Activated CD4-positive, alpha-beta T cell treated with anti-CD3 and anti-CD28 coated beads for 24 hours (primary cell): Measurements from ENCODE around the gene HYAL3.

Source experiments
- DNase-seq, 2 donors: peaks; one replicate each; pipeline ENCODE4 v3.0.0-alpha.2; 2020; ENCODE audit warnings: low read depth in 2 of 2

HYAL3 gene

DNA sequence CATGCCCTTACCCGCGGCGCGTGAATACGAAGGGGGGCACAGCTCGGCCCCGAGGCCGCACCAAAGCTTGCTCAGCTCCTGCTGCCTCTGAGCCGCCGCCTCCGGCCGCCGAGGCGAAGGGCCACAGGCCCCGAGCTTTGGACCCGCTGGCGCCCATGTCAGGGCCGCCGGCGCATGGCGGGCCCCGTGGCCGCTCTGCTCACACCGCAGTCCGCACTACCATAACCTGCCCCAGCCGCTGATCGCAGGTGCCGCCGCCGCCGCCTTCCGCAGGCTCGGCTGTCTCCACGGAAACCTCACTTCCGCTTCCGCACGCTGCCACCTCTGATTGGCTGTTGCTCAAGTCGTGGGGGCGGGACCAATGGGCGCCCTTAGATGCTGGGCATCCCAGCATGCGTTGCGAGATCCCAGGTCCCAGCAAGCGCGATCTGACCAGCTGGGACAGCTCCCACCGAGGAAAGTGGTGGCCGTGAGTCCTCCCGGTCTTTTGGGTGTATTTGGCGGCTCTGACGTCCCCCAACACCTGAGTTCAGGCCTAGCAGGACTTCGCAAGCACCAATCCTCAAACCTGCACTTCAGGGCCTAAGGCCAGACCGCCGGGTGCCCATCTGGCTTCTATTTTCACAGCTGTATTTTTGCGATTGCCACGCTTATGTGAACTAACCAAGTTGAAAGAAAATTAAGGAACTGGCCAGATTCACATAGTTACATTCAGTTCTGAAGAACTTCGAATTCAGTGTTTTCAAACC, 28.9 kb upstream of the HYAL3 start, which contains the start of gene TUSC2:
TSS of gene TUSC2 (minus strand) at position 281 of the 749 bp plus-strand sequence. CDS start at position 157, 124 bp downstream.
- DNase-seq, result peak; percentile 91 to 95

GRCh38 chr3:50327129-50327528, 27.9 kb upstream of the HYAL3 start:
- no peak for DNase-seq

DNA sequence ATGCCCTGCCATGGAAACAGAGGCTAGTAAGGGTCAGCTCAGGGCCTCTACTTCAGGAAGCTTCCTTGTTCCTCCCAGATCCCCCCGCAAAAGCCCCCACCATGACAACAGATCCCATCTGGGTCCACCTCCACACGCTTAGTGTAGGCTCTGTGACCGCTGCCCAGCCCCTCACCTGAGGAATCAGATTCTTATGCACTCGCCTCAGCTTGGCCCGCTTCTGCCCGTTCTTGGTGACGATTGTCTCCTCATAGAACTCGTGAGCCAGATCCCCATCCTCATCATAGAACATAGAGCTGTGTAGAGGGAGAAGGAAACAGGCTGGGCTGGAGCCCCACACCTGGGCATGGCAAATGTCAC, 27.0 kb upstream of the HYAL3 start:
- DNase-seq, result no peak

DNA sequence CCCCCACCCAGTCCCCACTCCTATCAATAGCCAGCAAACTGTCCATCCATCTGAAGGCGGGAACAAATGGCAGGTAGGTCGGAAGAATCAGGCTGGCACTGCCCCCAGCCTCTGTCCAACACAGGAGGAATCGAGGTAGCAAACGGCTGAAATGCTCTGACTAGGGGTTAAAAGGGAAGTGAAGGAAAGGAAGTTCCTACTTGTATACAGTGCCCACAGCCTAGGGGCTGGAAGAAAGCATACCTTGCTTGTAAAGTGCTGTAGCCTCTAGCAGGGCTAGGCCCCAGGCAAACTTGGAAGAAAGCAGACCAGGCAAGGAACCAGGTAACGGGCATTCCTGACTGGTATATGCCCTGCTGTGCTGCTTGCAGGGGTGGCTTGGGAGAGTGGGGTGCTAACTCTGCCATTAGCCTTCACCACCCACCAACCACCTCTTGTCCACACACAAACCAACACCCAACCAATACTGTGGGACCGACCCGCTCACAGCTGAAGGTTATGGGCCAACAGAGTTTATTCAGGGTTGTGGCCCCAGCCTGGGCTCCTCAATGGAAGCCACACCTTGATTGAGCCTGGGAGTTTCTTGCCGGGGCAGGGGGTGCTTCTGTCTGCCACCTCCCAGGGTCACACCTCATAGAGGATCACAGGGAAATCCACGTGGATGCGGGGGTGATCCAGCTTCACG, 26.4 kb upstream of the HYAL3 start:
- DNase-seq, result no peak

DNA sequence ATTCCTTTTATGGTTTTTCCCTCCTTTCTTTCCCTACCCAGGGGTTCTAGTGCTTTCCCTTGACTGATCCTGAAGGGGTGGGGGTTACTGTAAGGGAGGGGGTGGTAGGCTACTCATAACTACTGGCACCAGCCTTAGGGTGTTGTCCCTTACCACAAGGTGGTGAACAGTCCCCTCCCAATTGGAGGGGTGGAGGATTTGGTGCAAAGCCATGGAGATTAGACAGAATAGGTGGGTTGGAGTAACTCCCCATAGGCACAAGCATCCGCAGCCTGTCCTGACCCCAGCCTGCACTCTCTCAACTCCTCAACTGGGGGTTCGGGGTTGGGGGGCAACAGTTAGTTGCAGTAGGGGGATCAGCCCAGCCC, 25.9 kb upstream of the HYAL3 start:
- DNase-seq, result no peak

DNA sequence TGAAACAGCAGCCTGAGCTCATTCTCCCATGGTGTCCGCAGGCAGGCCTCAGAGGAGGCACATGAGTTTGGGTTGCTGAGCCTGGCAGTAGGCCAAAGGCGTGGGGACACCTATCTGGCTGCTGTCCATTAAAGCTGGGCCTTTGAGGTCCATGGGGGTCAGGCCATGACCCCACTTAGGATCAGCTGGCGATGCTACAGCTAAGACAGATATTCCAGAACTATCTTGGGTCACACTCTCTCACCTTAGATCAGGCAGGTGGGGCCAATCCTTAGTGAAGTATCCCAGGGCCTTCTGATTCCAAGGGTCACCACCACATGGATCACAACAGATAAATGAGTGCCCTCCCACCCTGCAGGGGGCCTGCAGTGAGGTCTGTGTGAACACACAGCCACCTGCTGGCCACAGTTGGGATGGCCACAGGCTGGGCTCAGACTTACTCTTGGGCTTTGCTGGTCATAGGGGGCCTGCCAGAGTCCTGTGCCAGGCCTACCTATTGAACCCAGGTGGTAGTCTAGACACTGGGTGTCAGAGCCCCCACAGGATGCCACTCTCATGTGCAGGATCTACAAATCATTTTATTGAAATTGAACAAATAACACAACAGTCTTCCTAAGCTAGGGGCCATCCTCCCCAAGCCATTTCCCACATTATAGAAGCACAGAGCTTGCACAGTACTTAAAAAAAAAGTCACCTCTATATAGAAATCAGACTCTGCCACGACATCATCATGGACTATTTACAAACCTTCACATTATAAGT, 25.3 kb upstream of the HYAL3 start:
- peak; percentile 45 to 51 for DNase-seq

GRCh38 chr3:50323614-50324199, 24.5 kb upstream of the HYAL3 start:
- DNase-seq, result no peak

DNA sequence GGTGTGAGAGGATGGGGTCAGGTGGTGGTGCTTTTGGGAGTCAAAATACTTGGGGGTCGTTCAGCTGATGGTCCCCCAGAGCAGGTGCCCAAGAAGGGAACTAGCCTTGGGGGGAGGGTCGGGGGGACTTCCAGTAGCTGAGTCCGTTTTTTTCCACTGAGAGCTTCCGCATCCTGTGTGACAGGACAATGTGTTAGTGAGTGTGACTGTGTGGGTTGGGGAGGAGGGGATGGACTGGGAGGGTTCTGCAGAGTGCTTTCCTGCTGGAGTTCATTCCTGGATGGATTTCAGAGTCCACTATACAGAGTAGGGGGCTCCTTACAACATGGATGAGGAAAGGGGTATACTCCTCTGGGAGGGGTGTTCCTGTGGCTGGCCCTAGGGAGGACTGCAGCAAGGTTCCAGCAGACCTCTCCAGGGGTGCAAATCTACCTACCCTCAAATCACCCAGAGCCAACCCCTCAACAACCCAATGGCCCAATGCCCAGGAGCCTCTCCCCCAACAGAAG, 23.9 kb upstream of the HYAL3 start:
- no peak for DNase-seq

GRCh38 chr3:50322386-50323091, 23.3 kb upstream of the HYAL3 start, which contains the start of gene HYAL2:
TSS of gene HYAL2 (minus strand) at chr3:50322745. CDS start at chr3:50320489, 2,256 bp downstream.
- DNase-seq, result no peak

- no peak for DNase-seq
These were observed 22.8 kb upstream of the HYAL3 start for GRCh38 chr3:50322115-50322385.

DNA sequence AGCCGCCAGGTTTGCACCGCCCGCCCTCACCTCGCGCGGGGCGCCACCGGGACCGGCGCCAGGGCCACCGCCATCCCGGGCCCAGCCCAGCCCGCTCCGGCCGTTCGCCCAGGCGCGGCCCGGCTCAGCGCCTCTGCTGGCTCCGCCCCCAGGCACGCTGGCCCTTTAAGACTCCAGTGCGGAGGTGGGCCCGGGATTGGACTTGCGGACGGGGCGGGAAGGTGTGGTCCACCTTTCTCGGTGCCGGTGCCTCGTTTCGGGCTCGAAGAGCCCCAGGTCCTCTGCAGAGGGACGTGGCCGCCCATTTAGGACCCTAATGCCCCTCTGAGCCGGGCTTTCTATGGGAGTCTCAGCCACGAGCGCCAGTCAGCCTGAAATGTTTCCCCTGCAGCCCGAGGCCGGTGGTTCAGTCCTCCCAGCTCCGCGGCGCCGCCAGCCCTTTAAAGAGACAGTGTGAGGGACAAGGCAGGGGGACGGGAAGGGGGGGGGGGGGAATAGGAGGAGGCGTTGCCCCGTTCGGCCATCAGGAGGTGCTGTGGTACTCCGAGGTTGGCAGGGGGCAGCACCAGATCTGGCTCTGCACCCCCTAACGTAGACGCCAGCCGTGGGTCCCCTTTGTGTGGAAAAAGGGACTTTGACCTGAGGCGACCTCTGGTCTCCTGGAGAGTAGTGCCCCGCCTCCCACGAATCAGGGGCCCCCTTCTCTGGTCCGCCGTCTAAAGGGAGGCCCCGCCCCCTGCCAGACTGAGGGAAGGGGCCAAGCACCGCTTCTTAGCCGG, 22.3 kb upstream of the HYAL3 start:
- DNase-seq, result peak; percentile 74 to 76

DNA sequence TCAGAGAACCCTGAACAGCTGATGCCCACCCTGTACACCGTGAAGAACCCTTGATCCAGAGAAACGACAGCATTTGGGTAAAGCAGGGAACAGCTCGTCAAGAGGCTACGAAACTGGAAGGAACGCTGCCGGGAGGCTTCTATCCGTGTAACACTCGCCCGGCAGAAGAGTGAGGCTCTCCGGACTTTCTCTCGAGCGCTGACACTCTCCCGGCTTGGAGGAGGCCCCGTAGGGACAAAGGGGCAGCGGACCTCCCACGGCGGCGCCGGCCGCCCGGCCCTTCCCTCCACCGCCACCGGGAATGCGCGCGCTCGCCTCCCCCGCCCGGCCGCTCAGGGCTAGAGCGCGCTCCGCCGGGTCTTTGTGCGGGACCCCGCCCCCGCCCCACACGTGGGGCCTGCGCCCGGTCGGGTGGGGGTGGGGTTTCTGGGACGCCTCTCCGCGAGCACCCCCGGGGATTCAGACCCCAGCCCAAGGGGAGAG, 21.7 kb upstream of the HYAL3 start:
- DNase-seq, result peak; percentile 54 to 55

GRCh38 chr3:50319894-50320625, 20.9 kb upstream of the HYAL3 start:
- no peak for DNase-seq

- DNase-seq, result no peak
These were observed 20.1 kb upstream of the HYAL3 start for GRCh38 chr3:50319181-50319893.

DNA sequence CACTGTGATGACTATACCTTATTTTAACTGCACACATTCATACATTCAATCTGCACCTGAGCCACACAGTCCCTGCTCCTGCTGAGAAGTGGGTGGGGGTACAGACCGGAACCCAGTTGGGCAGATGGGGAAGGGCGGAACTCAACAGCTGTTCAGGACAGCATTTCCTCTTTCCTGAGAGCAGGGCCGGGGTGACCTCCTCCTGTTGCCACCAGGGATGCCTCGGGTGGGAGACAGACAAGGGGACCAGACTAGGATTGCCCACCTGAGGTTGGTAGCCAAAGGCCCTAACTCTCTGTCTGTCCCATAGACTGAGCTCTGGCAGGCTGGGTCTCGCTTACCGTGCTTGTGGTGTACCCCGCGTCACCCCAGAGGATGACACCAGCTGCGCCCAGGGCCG, 19.4 kb upstream of the HYAL3 start:
- DNase-seq, result no peak

DNA sequence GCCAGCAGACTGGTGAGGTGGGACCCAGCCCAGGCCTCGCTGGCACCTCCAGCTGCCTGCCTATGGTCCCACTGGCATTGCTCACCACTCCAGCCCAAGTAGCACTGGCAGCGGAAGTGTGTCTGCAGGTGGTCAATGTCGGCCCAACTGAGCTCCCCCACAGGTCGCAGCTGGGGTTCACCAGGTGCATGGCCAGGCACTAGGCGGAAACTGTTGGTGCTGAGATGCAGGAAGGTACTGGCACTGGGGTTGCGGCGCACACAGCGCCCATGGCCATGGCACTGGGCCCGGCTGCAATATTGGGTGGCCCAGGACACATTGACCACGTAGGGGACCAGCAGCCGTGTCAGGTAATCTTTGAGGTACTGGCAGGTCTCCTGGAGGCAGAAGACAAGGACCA, 19.0 kb upstream of the HYAL3 start:
- DNase-seq, result no peak

GRCh38 chr3:50317300-50317699, 18.1 kb upstream of the HYAL3 start:
- no peak for DNase-seq

DNA sequence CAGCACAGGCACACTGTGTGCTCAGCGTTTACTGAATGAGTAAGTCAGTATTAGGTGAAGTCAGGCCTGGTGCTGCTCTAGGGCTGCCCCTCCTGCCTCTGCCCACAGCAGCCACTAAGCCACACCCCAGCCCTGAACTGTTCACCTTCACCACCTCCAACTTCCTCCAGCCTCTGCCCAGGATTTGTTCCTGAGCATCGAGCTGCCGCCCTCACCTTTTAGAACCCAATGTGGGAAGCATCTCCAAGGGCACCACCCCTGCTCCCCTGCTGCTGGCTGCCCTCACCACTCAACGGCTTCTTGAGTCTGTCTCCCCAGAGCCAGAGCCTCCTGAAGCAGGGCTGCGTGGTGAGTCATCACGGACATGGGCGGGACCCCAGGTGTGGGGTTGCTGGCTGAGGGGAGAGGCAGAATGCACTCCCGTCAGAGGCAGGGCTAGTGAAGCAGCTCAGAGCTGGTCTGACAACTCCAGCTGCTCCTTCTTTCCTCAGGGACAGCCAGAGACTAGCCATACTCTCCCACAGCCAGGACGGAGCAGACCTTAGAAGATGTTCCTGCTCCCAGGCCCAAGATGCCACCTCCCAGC, 17.5 kb upstream of the HYAL3 start:
- DNase-seq, result peak in 1 of 2 donors; percentile 34

DNA sequence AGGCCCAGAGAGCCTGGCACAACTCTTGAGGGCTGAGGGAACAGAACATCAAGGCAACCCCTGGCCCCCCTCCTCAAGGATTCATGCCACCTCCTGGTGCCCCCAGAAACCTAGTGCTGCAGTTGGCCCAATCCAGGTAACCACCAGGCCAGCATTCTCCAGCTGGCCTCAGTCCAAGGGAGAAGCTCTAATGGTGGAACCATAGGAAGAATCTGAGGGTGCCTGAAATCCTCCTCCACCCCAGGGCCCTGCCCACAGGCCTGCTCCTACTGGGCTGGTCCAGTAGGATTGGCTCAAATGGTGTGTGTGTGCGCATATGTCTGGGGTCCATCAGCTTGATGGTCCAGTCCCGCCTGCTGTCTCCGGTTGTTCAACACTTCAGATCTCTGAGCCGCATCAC, 15.6 kb upstream of the HYAL3 start:
- DNase-seq, result no peak
